ES-I3 (cell line): ENCODE measurements around the gene GALNTL6.
"Not testable (repeated sequence)": the region's sequence is repeated elsewhere in the genome, so short reads cannot be mapped to it uniquely, and the experiment has no call there.

Experiments used
- H3K36me3 ChIP-seq: 2 replicates; pipeline ENCODE4 v1.6.1; 2013; ENCODE audit warnings: mild to moderate bottlenecking, low read length, control low read depth, moderate library complexity; ENCODE audit not compliant: insufficient read depth
- H3K4me1 ChIP-seq: 2 replicates; pipeline ENCODE4 v1.6.1; 2013; ENCODE audit warnings: mild to moderate bottlenecking, control low read depth, low read length; ENCODE audit not compliant: insufficient read depth
- H3K9ac ChIP-seq: 2 replicates; pipeline ENCODE4 v1.6.1; 2013; ENCODE audit warnings: low read depth, mild to moderate bottlenecking, low read length, moderate library complexity
- H3K9me3 ChIP-seq: 2 replicates; pipeline ENCODE4 v1.6.1; 2013; ENCODE audit warnings: mild to moderate bottlenecking, low read length, moderate library complexity; ENCODE audit not compliant: control insufficient read depth, insufficient read depth

GALNTL6 gene

DNA sequence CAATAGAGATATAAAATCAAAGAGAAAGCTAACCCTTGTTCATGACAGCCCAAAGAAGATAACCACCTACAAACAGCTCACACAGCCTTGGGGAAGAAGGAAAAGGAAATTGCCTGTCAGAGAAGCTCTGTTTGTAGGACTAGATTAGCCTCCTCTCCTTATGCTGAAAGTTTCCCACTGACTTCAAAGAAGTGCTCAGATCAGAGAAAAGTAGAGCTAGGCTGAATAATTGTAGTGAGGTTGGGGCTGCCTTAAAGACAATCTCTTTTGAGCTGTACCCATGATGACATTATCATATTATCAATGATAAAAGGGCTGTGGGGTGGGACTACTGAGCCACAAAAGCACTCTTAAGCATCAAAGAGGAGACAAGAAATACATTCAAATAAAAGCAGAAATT lies 1132.4 kb downstream of the GALNTL6 start:
- Histone ChIP-seq H3K4me1 (no peaks in the 10 kb centered on the region; the same call in 1 of the 2 replicates), H3K9me3 (no peaks in the 10 kb centered on the region), H3K36me3 (no peaks in the 10 kb centered on the region), H3K9ac (no peak overlapping the region)

DNA sequence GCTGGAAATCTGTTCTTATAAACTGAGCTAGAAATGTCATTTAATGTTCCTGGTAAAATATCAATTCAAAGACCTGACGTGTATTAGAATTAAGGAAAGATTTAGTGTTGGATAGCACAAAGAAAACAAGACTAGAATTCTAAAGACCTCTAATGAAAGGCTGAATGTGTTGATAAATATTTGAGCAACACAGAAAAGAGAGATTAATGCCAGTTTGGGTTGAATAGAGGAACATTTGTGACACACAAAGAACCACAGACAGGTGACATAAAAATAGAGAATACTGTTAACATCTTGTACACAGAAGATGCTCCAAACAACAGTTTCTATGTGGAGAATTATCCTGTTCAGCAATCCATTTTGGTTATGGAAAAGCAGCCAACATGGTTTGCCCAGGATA lies 1133.3 kb downstream of the GALNTL6 start:
- no peaks in the 10 kb centered on the region; the same call in 1 of the 2 replicates for H3K4me1 ChIP-seq
- H3K9ac ChIP-seq = no peak overlapping the region

DNA sequence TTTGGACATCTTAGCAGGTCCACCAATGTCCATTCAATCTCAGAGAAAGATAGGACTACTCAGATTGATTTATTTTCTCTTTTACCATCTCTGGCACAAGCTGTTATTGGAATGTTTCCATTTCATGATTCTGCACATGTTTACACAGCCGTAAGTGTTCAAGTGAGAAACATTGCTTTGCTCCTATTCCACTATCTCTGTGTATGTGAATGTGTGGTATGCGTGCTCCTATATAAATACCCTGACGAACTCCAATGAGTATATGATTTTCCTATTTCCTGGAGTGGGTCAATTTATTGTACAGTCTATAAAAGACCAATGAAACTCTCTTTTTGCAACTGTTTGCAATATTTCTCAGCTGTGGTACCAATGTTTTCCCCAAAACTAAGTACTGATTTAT lies 1134.4 kb downstream of the GALNTL6 start:
- H3K4me1 ChIP-seq = no peaks in the 10 kb centered on the region; the same call in 1 of the 2 replicates
- H3K9ac ChIP-seq = no peak overlapping the region
- no peaks in the 10 kb centered on the region for H3K36me3 ChIP-seq
- no peaks in the 10 kb centered on the region for H3K9me3 ChIP-seq

More for the DNA sequence above, 1133.3 kb downstream of the GALNTL6 start:
- no peaks in the 10 kb centered on the region for H3K36me3 ChIP-seq
- no peaks in the 10 kb centered on the region for H3K9me3 ChIP-seq

DNA sequence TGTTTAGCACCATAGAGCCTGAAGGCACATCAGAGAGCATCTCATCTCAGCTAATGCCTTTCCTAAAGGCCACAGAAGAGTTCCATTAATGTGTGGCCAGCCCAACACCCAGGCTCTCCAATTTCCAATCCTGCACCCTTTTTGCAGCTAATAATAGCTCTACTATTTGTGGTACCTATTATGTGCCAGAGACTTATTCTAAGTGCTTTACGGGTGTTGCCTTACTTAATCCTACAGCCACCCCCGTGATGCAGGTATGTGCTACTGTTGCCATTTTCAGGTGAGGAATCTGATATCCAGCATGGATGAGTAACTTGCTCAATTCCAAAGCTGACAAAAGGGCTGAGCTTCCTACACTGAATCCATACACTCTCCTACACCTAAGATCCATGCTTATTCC lies 1137.8 kb downstream of the GALNTL6 start:
- Histone ChIP-seq H3K9me3 (no peaks in the 10 kb centered on the region), H3K36me3 (no peaks in the 10 kb centered on the region), H3K9ac (no peak overlapping the region), H3K4me1 (no peaks in the 10 kb centered on the region)

DNA sequence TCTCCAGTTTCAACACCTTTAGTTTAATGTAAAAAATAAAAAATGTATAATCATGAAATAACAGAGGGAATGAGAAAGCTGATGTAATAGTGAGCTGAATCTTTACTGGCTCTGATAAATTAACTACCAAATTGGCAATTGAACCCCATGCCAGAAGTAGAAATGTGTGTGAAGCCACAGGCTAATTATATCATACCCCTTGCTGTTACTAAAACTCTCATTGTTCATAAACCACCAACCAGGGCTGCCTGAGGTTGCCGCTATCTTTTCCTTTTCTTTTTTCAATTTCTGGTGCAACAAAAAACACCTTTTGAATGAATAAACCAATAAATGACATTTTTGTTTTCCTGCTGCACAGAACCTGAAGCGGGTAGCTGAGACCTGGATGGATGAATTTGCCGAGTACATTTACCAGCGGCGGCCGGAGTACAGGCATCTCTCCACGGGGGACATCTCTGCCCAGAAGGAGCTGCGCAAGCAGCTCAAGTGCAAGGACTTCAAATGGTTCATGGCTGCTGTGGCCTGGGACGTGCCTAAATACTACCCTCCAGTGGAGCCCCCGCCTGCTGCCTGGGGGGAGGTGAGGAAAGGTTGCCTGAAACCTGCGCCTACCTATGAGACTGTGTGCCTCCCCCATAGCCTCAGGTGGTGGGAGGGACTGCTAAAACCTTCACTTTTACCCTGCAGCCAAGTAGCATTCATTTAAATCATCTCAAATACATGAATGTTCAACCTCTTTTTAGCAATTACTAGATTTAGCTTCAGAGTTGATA lies 1138.7 kb downstream of the GALNTL6 start:
- Histone ChIP-seq H3K9ac (no peak overlapping the region), H3K9me3 (no peaks in the 10 kb centered on the region), H3K4me1 (no peaks in the 10 kb centered on the region), H3K36me3 (no peaks in the 10 kb centered on the region)

DNA sequence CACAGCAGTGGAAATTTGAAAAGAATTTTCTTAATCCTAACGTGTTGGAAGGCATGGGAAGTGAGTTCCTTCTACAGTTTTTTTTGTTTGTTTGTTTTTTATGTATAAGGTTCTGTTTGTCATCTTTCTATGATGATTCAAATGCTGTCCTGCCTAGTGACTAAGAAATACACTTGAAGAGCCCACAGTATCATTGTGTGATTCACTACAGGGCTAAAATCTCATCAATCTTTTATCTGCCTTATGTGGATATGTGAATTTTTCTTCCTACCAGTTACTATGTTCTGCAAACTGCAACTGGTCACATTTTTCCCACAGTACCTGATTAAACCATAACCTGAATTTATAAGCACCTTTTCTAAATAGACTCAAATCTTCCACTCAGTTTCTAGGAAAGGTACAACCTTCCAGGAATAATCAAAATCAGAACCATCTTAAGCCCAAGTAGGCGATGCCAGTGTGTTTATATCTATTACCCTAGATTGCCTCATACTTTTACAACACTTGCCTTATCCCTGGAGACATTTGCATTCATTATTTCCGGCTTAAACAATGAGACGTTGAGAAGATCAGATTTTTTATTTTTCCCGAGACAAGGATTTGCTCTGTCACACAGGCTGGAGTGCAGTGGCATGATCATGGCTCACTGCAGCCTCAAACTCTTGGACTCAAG lies 1140.8 kb downstream of the GALNTL6 start:
- Histone ChIP-seq H3K9ac (no peak overlapping the region), H3K36me3 (no peaks in the 10 kb centered on the region), H3K4me1 (no peaks in the 10 kb centered on the region), H3K9me3 (no peaks in the 10 kb centered on the region)

DNA sequence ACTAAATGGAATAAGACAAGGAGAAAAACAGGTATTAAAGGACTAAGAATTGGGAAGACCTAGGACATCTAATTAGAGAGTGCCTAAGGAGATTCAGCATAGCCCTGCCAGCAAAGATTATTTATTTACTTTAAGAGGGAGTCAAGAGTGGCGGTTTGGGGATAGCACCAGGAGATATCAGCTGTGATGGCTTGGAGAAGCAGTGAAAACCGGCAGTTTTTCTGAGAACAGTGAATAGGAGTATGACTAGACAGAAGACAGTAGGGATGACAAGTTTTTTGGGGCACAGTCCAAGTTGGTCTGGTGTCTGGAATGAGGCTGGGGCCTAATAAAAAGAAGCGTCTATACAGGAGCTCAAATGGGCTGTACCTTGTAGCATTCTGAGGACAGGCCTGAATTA lies 1143.1 kb downstream of the GALNTL6 start:
- H3K9me3 ChIP-seq, H3K4me1 ChIP-seq, H3K36me3 ChIP-seq: not testable (repeated sequence)

DNA sequence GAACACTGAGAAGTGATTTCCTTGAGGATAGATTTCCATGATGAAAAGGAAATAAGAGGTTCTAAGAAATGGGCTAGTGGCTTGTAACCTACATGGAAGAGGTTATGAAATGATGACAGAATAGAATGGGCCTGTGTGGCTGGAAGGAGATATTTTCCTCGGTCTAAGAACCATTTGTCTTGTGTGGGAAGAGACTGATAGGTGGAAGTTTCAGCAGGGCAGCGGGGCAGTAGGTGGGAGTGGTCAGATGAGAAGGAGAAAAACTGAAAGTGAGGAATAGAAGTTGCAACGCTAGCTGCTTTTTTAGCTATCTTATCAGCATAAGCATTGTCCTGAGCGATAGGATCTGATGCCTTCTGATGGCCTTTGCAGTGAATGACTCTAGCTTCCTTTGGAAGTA lies 1144.0 kb downstream of the GALNTL6 start:
- H3K9ac ChIP-seq = no peak overlapping the region
- H3K4me1 ChIP-seq = no peaks in the 10 kb centered on the region

More for the DNA sequence above, 1143.1 kb downstream of the GALNTL6 start:
- not testable (repeated sequence) for H3K9ac ChIP-seq

DNA sequence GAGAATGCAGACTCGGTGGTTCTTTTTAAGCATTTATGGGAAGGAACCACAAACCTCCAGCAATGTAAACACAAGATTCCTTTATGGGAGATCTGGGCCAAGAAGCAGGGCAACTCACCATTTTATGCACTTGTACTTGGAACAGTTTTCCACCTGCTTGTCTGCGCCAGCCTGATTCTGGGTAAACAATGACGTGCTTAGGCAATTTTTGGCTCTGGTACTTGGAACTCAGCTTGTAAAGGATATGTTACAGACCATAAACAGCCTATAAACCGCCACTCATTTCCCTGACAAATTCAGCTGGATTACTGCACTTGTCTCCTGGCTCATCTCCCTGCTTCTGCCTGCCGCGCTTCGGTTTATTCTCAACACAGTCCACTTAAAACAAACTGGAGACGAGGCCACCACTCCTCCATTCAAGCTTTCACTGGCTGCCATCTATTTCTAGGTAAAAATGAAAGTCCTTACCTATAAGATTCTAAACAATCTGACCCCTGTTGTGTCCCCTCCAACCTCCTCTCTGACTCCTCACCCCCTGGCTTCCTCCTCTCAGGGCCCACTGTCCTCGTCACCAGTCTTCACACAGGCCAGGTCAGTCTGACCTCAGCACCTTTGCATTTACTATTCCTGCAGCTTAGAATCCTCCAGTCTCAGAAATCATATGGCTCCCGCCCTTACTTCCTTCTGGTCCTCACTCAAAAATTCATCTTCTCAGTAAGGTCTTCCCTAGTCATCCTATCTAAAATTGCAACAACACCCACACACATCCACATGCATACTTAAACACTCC lies 1149.6 kb downstream of the GALNTL6 start:
- Histone ChIP-seq H3K4me1 (no peaks in the 10 kb centered on the region), H3K9ac (no peak overlapping the region), H3K36me3 (no peaks in the 10 kb centered on the region), H3K9me3 (no peaks in the 10 kb centered on the region)

More for the DNA sequence above, 1144.0 kb downstream of the GALNTL6 start:
- Histone ChIP-seq H3K9me3 (no peaks in the 10 kb centered on the region), H3K36me3 (no peaks in the 10 kb centered on the region)

DNA sequence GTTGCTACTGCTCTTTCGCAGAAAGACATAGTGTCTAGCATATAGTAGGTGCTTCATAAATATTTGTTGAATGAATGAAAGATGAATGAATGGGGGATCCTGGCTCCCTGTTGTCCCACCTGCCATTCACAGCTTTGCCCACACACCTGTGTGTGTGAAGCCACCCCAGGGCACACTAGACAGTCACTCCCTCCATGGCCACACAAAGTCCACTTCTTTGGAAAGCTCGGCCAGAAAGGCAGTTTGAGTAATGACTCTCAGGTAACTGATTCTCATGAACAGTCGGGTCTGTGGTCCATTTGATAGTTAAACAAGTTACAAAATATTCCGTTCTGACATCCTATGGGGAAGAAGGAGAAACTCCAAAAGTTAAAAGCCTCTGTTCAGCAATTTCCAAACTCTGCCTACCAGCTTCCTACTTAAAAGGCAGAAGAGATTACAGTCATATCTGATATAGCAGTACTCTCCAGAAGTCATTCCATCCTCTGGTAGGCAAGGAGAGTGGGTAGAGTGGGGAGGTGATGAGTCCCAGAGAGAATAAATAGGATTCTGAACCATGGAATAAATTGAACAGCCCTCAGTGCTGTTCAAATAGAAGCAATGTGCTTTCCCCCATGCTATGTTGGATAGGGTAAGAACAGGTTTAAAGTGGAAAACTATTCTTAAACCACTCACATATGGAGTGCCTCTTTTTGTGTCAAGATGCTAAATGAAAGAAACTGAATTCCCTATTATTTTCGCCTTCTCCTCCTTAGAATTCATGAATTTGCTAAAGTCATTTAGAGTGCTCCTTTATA lies 1150.5 kb downstream of the GALNTL6 start:
- Histone ChIP-seq H3K4me1 (no peaks in the 10 kb centered on the region), H3K9me3 (no peaks in the 10 kb centered on the region), H3K9ac (no peak overlapping the region), H3K36me3 (no peaks in the 10 kb centered on the region)

DNA sequence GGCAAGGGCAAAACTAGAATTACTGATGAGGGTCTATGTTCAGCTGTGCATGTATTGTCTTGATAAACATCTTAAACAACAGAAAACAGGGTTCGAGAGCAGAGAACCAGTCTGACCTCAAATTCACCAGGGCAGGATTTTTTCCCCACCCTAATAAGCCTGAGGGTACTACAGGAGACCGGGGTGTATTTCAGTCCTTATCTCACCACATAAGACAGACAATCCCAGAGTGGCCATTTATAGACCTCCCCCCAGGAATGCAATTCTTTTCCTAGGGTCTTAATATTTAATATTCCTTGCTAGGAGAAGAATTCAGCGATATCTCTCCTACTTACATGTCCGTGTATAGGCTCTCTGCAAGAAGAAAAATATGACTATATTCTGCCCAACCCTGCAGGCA lies 1157.0 kb downstream of the GALNTL6 start:
- H3K9me3 ChIP-seq, H3K36me3 ChIP-seq, H3K9ac ChIP-seq, H3K4me1 ChIP-seq: not testable (repeated sequence)

DNA sequence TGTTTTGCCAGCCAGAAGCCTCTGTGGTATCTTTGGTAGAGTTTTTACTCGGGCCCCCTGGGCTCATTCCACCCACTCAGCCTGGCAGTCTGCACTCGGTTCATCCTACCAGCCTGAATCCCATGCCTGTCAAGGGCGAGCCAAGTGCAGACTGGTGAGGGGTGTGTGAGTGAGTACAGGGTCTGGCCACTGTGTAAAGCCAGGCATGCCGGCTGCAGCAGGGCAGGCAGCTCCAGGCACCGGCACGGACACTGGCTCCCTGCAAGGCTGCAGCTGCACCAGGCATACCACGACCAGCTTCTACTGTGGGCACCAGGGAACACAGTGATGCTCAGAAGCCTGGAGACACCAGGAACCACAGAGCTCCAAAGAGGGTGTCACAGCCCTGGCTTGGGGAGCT lies 1161.4 kb downstream of the GALNTL6 start:
- H3K9me3 ChIP-seq = peaks cover 3% of the 10 kb centered on the region; the same call in 1 of the 2 replicates
- no peaks in the 10 kb centered on the region for H3K36me3 ChIP-seq
- no peak overlapping the region for H3K9ac ChIP-seq
- H3K4me1 ChIP-seq = no peaks in the 10 kb centered on the region

DNA sequence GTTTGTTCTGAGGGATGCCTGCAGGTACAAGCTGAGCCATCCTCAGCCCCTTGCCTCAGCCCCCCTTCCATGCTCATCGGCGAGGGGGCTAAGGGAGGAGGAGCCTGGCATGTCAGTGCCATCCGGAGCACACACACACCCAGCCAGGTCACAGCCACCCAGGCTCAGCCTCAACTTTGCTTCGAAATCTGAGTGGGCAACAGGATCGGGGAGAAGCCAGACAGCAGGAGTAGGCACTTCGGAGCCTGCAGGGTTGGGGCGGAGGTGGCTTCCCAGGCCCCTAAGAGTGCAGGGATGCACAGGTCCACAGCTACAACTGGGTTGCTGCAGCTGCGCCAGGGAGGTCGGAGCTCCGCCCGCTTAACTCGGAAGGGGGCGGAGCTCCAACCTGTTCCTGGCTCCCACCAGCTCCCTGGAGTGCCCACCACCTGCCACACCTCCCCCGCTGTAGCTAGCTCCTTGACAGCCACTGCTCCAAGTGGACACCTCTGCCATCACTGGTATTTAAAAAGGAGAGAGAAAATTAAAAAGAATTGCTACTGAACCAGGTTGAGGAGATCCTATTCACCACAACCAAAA lies 1162.5 kb downstream of the GALNTL6 start:
- Histone ChIP-seq H3K4me1 (no peaks in the 10 kb centered on the region), H3K9me3 (peaks cover 3% of the 10 kb centered on the region; the same call in 1 of the 2 replicates), H3K9ac (no peak overlapping the region), H3K36me3 (no peaks in the 10 kb centered on the region)
